ENCODE results near the gene IP6K3.

Gene IP6K3

GRCh38 chr6:33700391-33701050 is 46.2 kb downstream of the IP6K3 start:
- DNase-seq, result peak; percentile 60 to 82

GRCh38 chr6:33699739-33700138 is 47.0 kb downstream of the IP6K3 start:
- DNase-seq, result no peak

- no peak for DNase-seq
Measured at GRCh38 chr6:33699131-33699530, 47.6 kb downstream of the IP6K3 start.

GRCh38 chr6:33698494-33698893 is 48.2 kb downstream of the IP6K3 start:
- no peak for DNase-seq

GRCh38 chr6:33697845-33698244 is 48.9 kb downstream of the IP6K3 start:
- no peak for DNase-seq

- no peak for DNase-seq
Measured at GRCh38 chr6:33696548-33697518, 49.9 kb downstream of the IP6K3 start.

GRCh38 chr6:33696076-33696475 is 50.6 kb downstream of the IP6K3 start:
- no peak for DNase-seq

- DNase-seq, result no peak
Measured at GRCh38 chr6:33695451-33695887, 51.2 kb downstream of the IP6K3 start.

GRCh38 chr6:33694977-33695376 is 51.7 kb downstream of the IP6K3 start:
- DNase-seq, result no peak

GRCh38 chr6:33694401-33694931 is 52.2 kb downstream of the IP6K3 start:
- DNase-seq, result no peak

- no peak for DNase-seq
Measured at GRCh38 chr6:33693186-33694105, 53.3 kb downstream of the IP6K3 start.

- no peak for DNase-seq
Measured at GRCh38 chr6:33692760-33693158, 53.9 kb downstream of the IP6K3 start.

GRCh38 chr6:33692078-33692759 is 54.5 kb downstream of the IP6K3 start:
- DNase-seq, result no peak

- no peak for DNase-seq
Measured at GRCh38 chr6:33691456-33692077, 55.1 kb downstream of the IP6K3 start.

- no peak for DNase-seq
Measured at GRCh38 chr6:33690766-33691165, 55.9 kb downstream of the IP6K3 start.

- no peak for DNase-seq
Measured at GRCh38 chr6:33689879-33690278, 56.8 kb downstream of the IP6K3 start.

- DNase-seq, result no peak
Measured at GRCh38 chr6:33689148-33689494, 57.6 kb downstream of the IP6K3 start.

GRCh38 chr6:33688451-33689147 is 58.1 kb downstream of the IP6K3 start:
- DNase-seq, result no peak

- no peak for DNase-seq
Measured at GRCh38 chr6:33688006-33688405, 58.7 kb downstream of the IP6K3 start.

GRCh38 chr6:33686981-33687975 is 59.4 kb downstream of the IP6K3 start:
- DNase-seq, result no peak
